SK-N-SH treated with all-trans-retinoic acid at 6 μM for 48 hours (cell line): ENCODE measurements around the gene ABCB11.

Experiments
- ATAC-seq: fragments of 200-7000 bp; cut with Tn5 transposase; 3 replicates; pipeline ENCODE4 v1.9.1; 2020; ENCODE audit warnings: mild to moderate bottlenecking, moderate library complexity
- ARNTL ChIP-seq: fragments of 450-650 bp; formaldehyde crosslinking; IDR thresholded peaks from 2 replicates; pipeline ENCODE4 v1.5.0; 2020; ENCODE audit warnings: low read depth, mild to moderate bottlenecking, moderate library complexity, borderline replicate concordance
- BACH2 ChIP-seq: fragments of 250-450 bp; sonication (Bioruptor Pico); IDR thresholded peaks from 2 replicates; pipeline ENCODE4 v1.9.0; 2021; ENCODE audit warnings: mild to moderate bottlenecking, borderline replicate concordance
- CREB5 ChIP-seq: fragments of 250-450 bp; sonication (Bioruptor Pico); IDR thresholded peaks from 2 replicates; pipeline ENCODE4 v1.5.1; 2020; ENCODE audit warnings: low read depth, mild to moderate bottlenecking, moderate library complexity
- ESRRG ChIP-seq: fragments of 250-450 bp; sonication (Bioruptor Pico); IDR thresholded peaks from 2 replicates; pipeline ENCODE4 v1.6.1; 2021; ENCODE audit warnings: mild to moderate bottlenecking
- GLIS3 ChIP-seq: fragments of 250-450 bp; sonication (Bioruptor Pico); IDR thresholded peaks from 2 replicates; pipeline ENCODE4 v1.5.0; 2020; ENCODE audit warnings: mild to moderate bottlenecking, moderate library complexity
- ISL1 ChIP-seq: fragments of 250-450 bp; sonication (Bioruptor Pico); IDR thresholded peaks from 2 replicates; pipeline ENCODE4 v2.1.2; 2022; ENCODE audit warnings: mild to moderate bottlenecking, moderate library complexity
- OSR1 ChIP-seq: fragments of 250-450 bp; sonication (Bioruptor Pico); IDR thresholded peaks from 2 replicates; pipeline ENCODE4 v1.8.0; 2022; ENCODE audit warnings: moderate library complexity, mild to moderate bottlenecking, inconsistent platforms
- PPARA ChIP-seq: fragments of 250-450 bp; sonication (Bioruptor Pico); IDR thresholded peaks from 2 replicates; pipeline ENCODE4 v1.5.0; 2020; ENCODE audit warnings: mild to moderate bottlenecking, borderline replicate concordance
- RARB ChIP-seq: fragments of 250-450 bp; sonication (Bioruptor Pico); IDR thresholded peaks from 2 replicates; pipeline ENCODE4 v1.8.0; 2021; ENCODE audit warnings: mild to moderate bottlenecking, moderate library complexity
- SNAI2 ChIP-seq: fragments of 250-450 bp; sonication (Bioruptor Pico); IDR thresholded peaks from 2 replicates; pipeline ENCODE4 v1.5.0; 2020; ENCODE audit warnings: mild to moderate bottlenecking, moderate library complexity
- TCF4 ChIP-seq: fragments of 250-450 bp; sonication (Bioruptor Pico); IDR thresholded peaks from 2 replicates; pipeline ENCODE4 v1.8.0; 2021; ENCODE audit warnings: mild to moderate bottlenecking, moderate library complexity, borderline replicate concordance
- TOX ChIP-seq: fragments of 250-450 bp; sonication (Bioruptor Pico); IDR thresholded peaks from 2 replicates; pipeline ENCODE4 v1.8.0; 2021; ENCODE audit warnings: mild to moderate bottlenecking, moderate library complexity, borderline replicate concordance
- ZC3H10 ChIP-seq: fragments of 250-450 bp; sonication (Bioruptor Pico); IDR thresholded peaks from 2 replicates; pipeline ENCODE4 v1.5.1; 2021; ENCODE audit warnings: mild to moderate bottlenecking, moderate library complexity
- ZFP3 ChIP-seq: fragments of 250-450 bp; sonication (Bioruptor Pico); IDR thresholded peaks from 2 replicates; pipeline ENCODE4 v1.5.0; 2020; ENCODE audit warnings: mild to moderate bottlenecking, moderate library complexity
- ZFP30 ChIP-seq: fragments of 450-650 bp; formaldehyde crosslinking; IDR thresholded peaks from 2 replicates; pipeline ENCODE4 v1.5.0; 2022; ENCODE audit warnings: mild to moderate bottlenecking, moderate library complexity
- ZNF565 ChIP-seq: fragments of 450-650 bp; formaldehyde crosslinking; conservative IDR thresholded peaks from 2 replicates; pipeline ENCODE4 v1.5.0; 2020; ENCODE audit warnings: low read depth, mild to moderate bottlenecking, moderate library complexity
- ZNF70 ChIP-seq: fragments of 450-650 bp; formaldehyde crosslinking; IDR thresholded peaks from 2 replicates; pipeline ENCODE4 v1.5.0; 2020; ENCODE audit warnings: mild to moderate bottlenecking, moderate library complexity
- ZNF8 ChIP-seq: fragments of 450-650 bp; formaldehyde crosslinking; IDR thresholded peaks from 2 replicates; pipeline ENCODE4 v1.5.0; 2020; ENCODE audit warnings: mild to moderate bottlenecking, moderate library complexity
- TF ChIP-seq, protein P1 (sequence below): fragments of 250-450 bp; sonication (Bioruptor Pico); IDR thresholded peaks from 2 replicates; pipeline ENCODE4 v1.5.0; 2020; ENCODE audit warnings: mild to moderate bottlenecking, moderate library complexity
- TF ChIP-seq, protein P2 (sequence below): fragments of 250-450 bp; sonication (Bioruptor Pico); IDR thresholded peaks from 2 replicates; pipeline ENCODE4 v1.8.0; 2020; ENCODE audit warnings: mild to moderate bottlenecking, moderate library complexity, borderline replicate concordance
- TF ChIP-seq, protein P3 (sequence below): fragments of 250-450 bp; sonication (Bioruptor Pico); IDR thresholded peaks from 2 replicates; pipeline ENCODE4 v1.5.1; 2021; ENCODE audit warnings: mild to moderate bottlenecking, moderate library complexity

Gene ABCB11

GRCh38 chr2:168915441-168916330 lies 115.4 kb downstream of the ABCB11 start:
- ATAC-seq, result no peak
- no peak for TF ChIP-seq TOX (CRISPR knock-in tag)
- TF ChIP-seq ZC3H10 (CRISPR knock-in tag), result no peak
- TF ChIP-seq ZFP3 (CRISPR knock-in tag), result no peak
- no peak for TF ChIP-seq ZNF8 (CRISPR knock-in tag)
- no peak for TF ChIP-seq ZFP30
- no peak for TF ChIP-seq ZNF565 (CRISPR knock-in tag)
- no peak for TF ChIP-seq RARB
- no peak for TF ChIP-seq OSR1 (CRISPR knock-in tag)
- no peak for TF ChIP-seq SNAI2 (CRISPR knock-in tag)
- no peak for TF ChIP-seq CREB5
- no peak for TF ChIP-seq TCF4 (CRISPR knock-in tag)
- no peak for TF ChIP-seq ESRRG (CRISPR knock-in tag)
- TF ChIP-seq, all 23 proteins: peak for 0

GRCh38 chr2:168913495-168913894 lies 117.6 kb downstream of the ABCB11 start:
- TF ChIP-seq ZC3H10 (CRISPR knock-in tag), result no peak
- no peak for TF ChIP-seq CREB5
- TF ChIP-seq BACH2 (CRISPR knock-in tag), result no peak
- no peak for TF ChIP-seq OSR1 (CRISPR knock-in tag)
- TF ChIP-seq, protein P1, sequence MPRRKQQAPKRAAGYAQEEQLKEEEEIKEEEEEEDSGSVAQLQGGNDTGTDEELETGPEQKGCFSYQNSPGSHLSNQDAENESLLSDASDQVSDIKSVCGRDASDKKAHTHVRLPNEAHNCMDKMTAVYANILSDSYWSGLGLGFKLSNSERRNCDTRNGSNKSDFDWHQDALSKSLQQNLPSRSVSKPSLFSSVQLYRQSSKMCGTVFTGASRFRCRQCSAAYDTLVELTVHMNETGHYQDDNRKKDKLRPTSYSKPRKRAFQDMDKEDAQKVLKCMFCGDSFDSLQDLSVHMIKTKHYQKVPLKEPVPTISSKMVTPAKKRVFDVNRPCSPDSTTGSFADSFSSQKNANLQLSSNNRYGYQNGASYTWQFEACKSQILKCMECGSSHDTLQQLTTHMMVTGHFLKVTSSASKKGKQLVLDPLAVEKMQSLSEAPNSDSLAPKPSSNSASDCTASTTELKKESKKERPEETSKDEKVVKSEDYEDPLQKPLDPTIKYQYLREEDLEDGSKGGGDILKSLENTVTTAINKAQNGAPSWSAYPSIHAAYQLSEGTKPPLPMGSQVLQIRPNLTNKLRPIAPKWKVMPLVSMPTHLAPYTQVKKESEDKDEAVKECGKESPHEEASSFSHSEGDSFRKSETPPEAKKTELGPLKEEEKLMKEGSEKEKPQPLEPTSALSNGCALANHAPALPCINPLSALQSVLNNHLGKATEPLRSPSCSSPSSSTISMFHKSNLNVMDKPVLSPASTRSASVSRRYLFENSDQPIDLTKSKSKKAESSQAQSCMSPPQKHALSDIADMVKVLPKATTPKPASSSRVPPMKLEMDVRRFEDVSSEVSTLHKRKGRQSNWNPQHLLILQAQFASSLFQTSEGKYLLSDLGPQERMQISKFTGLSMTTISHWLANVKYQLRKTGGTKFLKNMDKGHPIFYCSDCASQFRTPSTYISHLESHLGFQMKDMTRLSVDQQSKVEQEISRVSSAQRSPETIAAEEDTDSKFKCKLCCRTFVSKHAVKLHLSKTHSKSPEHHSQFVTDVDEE (CRISPR knock-in tag), result no peak
- TF ChIP-seq ZNF8 (CRISPR knock-in tag), result no peak
- no peak for TF ChIP-seq ISL1 (CRISPR knock-in tag)
- no peak for TF ChIP-seq SNAI2 (CRISPR knock-in tag)
- TF ChIP-seq, protein P2, sequence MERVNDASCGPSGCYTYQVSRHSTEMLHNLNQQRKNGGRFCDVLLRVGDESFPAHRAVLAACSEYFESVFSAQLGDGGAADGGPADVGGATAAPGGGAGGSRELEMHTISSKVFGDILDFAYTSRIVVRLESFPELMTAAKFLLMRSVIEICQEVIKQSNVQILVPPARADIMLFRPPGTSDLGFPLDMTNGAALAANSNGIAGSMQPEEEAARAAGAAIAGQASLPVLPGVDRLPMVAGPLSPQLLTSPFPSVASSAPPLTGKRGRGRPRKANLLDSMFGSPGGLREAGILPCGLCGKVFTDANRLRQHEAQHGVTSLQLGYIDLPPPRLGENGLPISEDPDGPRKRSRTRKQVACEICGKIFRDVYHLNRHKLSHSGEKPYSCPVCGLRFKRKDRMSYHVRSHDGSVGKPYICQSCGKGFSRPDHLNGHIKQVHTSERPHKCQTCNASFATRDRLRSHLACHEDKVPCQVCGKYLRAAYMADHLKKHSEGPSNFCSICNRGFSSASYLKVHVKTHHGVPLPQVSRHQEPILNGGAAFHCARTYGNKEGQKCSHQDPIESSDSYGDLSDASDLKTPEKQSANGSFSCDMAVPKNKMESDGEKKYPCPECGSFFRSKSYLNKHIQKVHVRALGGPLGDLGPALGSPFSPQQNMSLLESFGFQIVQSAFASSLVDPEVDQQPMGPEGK (CRISPR knock-in tag), result no peak
- TF ChIP-seq PPARA (CRISPR knock-in tag), result no peak
- TF ChIP-seq, protein P3, sequence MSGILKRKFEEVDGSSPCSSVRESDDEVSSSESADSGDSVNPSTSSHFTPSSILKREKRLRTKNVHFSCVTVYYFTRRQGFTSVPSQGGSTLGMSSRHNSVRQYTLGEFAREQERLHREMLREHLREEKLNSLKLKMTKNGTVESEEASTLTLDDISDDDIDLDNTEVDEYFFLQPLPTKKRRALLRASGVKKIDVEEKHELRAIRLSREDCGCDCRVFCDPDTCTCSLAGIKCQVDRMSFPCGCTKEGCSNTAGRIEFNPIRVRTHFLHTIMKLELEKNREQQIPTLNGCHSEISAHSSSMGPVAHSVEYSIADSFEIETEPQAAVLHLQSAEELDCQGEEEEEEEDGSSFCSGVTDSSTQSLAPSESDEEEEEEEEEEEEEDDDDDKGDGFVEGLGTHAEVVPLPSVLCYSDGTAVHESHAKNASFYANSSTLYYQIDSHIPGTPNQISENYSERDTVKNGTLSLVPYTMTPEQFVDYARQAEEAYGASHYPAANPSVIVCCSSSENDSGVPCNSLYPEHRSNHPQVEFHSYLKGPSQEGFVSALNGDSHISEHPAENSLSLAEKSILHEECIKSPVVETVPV (CRISPR knock-in tag), result no peak
- TF ChIP-seq ZNF565 (CRISPR knock-in tag), result no peak
- TF ChIP-seq ZFP30, result no peak
- TF ChIP-seq ESRRG (CRISPR knock-in tag), result no peak
- no peak for TF ChIP-seq ARNTL (CRISPR knock-in tag)
- ATAC-seq, result no peak

DNA sequence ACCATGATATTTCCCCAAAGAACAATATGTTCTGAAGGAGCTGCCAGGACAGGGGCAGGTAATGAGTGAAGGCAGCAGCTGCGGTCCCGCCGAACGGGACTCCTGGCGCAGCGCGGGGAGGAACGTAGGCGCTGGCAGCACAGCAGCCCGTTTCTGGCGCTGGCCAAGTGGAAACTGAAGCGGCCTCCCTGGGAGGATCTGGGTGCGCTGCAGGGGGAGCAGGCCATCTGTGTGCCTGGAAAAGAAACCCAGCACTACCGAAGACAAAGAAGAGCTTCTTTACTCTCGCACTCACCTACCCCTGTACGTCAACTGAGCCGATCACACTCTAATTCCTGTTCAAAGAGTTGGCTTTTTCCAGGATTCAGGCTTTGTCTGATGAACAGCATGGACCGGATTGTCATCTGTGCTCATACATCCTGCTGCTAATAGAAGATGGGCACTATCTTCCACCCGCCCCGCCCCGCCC lies 118.2 kb downstream of the ABCB11 start:
- peak; percentile 97 for ATAC-seq
- no peak for TF ChIP-seq ZNF70 (CRISPR knock-in tag)
- TF ChIP-seq OSR1 (CRISPR knock-in tag), result no peak
- no peak for TF ChIP-seq ARNTL (CRISPR knock-in tag)
- no peak for TF ChIP-seq SNAI2 (CRISPR knock-in tag)
- TF ChIP-seq CREB5, result no peak
- TF ChIP-seq ZFP30, result no peak
- TF ChIP-seq GLIS3 (CRISPR knock-in tag), result no peak
- no peak for TF ChIP-seq ESRRG (CRISPR knock-in tag)
- no peak for TF ChIP-seq ZC3H10 (CRISPR knock-in tag)
- no peak for TF ChIP-seq ZNF565 (CRISPR knock-in tag)
- TF ChIP-seq, protein P2 (CRISPR knock-in tag), result no peak
- TF ChIP-seq, all 23 proteins: peak for 0
